ENCODE measurements around the gene KCNJ5. TPM values are rescaled to one million over a fixed set of nuclear protein-coding genes. Genes with fewer than 3 reads are reported as not detected.

KCNJ5 gene
- total and polyA plus RNA-seq, 12 donors = 37.1 to 299 (median 80.4) TPM

GRCh38 chr11:128872094-128872493 is 19.1 kb upstream of the KCNJ5 start:
- DNase-seq = no peak
- 78 to 89% (median 84%) methylated on average over 6 of the region's 6 CpGs for WGBS, 4 donors
- no peaks in the 10 kb centered on the region for H3K36me3 ChIP-seq (replicated peaks in 1 of 2)
- no peak overlapping the region for H3K4me3 ChIP-seq
- H3K27ac ChIP-seq = no peak overlapping the region
- TF ChIP-seq CTCF (IDR thresholded peaks at IDR 0.05) = no peak
- no peak for TF ChIP-seq POLR2A (IDR thresholded peaks at IDR 0.05)
- no peaks in the 10 kb centered on the region for H3K9me3 ChIP-seq (replicated peaks in 1 of 3)
- no peaks in the 10 kb centered on the region for H3K4me1 ChIP-seq (replicated peaks in 1 of 2)
- intact Hi-C loops (cut with DNase I) = no loop called here
- H3K27me3 ChIP-seq = no peaks in the 10 kb centered on the region

GRCh38 chr11:128872594-128872993 is 18.6 kb upstream of the KCNJ5 start:
- no peaks in the 10 kb centered on the region for H3K4me1 ChIP-seq (replicated peaks in 1 of 2)
- 82 to 92% (median 86%) methylated on average over 3 of the region's 3 CpGs for whole genome bisulfite sequencing, 4 donors
- no peak overlapping the region for H3K4me3 ChIP-seq
- TF ChIP-seq POLR2A (IDR thresholded peaks at IDR 0.05) (no peak), CTCF (IDR thresholded peaks at IDR 0.05) (no peak)
- H3K27me3 ChIP-seq = no peaks in the 10 kb centered on the region
- H3K27ac ChIP-seq = no peak overlapping the region
- DNase-seq = no peak
- no peaks in the 10 kb centered on the region for H3K36me3 ChIP-seq (replicated peaks in 1 of 2)
- no peaks in the 10 kb centered on the region for H3K9me3 ChIP-seq (replicated peaks in 1 of 3)
- intact Hi-C loops (cut with DNase I) = no loop called here

- Histone ChIP-seq H3K9me3 (replicated peaks in 1 of 3) (no peaks in the 10 kb centered on the region), H3K27ac (no peak overlapping the region), H3K4me1 (replicated peaks in 1 of 2) (no peaks in the 10 kb centered on the region), H3K36me3 (replicated peaks in 1 of 2) (no peaks in the 10 kb centered on the region), H3K4me3 (no peak overlapping the region), H3K27me3 (no peaks in the 10 kb centered on the region)
- intact Hi-C loops (cut with DNase I) = no loop called here
- TF ChIP-seq POLR2A (IDR thresholded peaks at IDR 0.05) (no peak), CTCF (IDR thresholded peaks at IDR 0.05) (no peak)
- WGBS, 4 donors = 62 to 82% (median 71%) methylated on average over 3 of the region's 3 CpGs
- DNase-seq = peak in 1 of 7 donors; percentile 23
These were observed 16.7 kb upstream of the KCNJ5 start for GRCh38 chr11:128874427-128874826.

GRCh38 chr11:128876133-128876650 is 15.0 kb upstream of the KCNJ5 start:
- H3K36me3 ChIP-seq (replicated peaks in 1 of 2) = no peaks in the 10 kb centered on the region
- intact Hi-C loops (cut with DNase I) = no loop called here
- no peak overlapping the region for H3K4me3 ChIP-seq
- 85 to 92% (median 89%) methylated on average over 21 to 22 of the region's 22 CpGs for WGBS, 4 donors
- no peak for TF ChIP-seq POLR2A (IDR thresholded peaks at IDR 0.05)
- no peak for TF ChIP-seq CTCF (IDR thresholded peaks at IDR 0.05)
- H3K27ac ChIP-seq = no peak overlapping the region
- no peaks in the 10 kb centered on the region for H3K4me1 ChIP-seq (replicated peaks in 1 of 2)
- no peaks in the 10 kb centered on the region for H3K27me3 ChIP-seq
- no peaks in the 10 kb centered on the region for H3K9me3 ChIP-seq (replicated peaks in 1 of 3)
- no peak for DNase-seq
